ENCODE measurements around the gene CDH10. TPM values are rescaled to one million over a fixed set of nuclear protein-coding genes. Genes with fewer than 3 reads are reported as not detected.

Gene CDH10
- total and polyA plus RNA-seq, 4 donors: 0.09 TPM; not detected in 3

DNA sequence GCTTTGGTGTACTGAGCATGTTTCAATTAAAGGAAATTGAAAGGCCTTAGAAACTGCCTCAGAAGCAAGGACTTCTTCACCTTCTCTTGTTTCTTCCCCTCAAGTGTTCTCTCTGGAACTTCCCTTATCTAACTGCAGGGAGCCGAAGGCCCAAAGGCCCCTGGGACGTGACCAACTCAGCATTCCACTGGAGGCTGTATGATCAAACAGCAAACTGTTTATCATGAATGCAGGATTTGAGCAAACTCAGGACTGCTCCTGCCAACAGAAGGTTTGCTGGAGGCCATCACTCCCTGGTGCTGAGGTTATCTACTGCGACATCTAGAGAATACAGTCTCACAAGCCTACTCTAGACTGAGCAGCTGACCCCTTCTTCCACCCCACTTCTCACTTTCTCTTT lies 4.8 kb upstream of the CDH10 start:
- no peak for DNase-seq (ENCODE audit: low spot score)
- Histone ChIP-seq H3K4me3 (ENCODE audit: low read depth in 1 of 3, low read length in 3 of 3) (no peak overlapping the region), H3K27me3 (ENCODE audit: control insufficient read depth in 4 of 4, insufficient read depth in 4 of 4, low read length in 3 of 4) (peaks cover 0 to 10% (median 0%) of the 10 kb centered on the region in 4 donors), H3K9me3 (ENCODE audit: control insufficient read depth in 4 of 4, low read length in 3 of 4) (no peaks in the 10 kb centered on the region), H3K27ac (ENCODE audit: low read depth in 1 of 2, low read length in 2 of 2) (no peak overlapping the region), H3K36me3 (ENCODE audit: control insufficient read depth in 4 of 4, insufficient read depth in 3 of 4, low read depth in 1 of 4, low read length in 3 of 4) (no peaks in the 10 kb centered on the region), H3K9ac (ENCODE audit: low read depth in 1 of 2, low read length in 2 of 2) (no peak overlapping the region), H3K4me1 (ENCODE audit: control insufficient read depth in 4 of 4, insufficient read depth in 4 of 4, low read length in 3 of 4) (peaks cover 0 to 4% (median 0%) of the 10 kb centered on the region in 4 donors)
- WGBS: 53% methylated on average over 3 of the region's 3 CpGs
- TF ChIP-seq EGR1 (IDR thresholded peaks at IDR 0.05; ENCODE audit: low read depth in 2 of 2) (no peak), RXRA (IDR thresholded peaks at IDR 0.05) (no peak), FOXA2 (IDR thresholded peaks at IDR 0.05) (no peak), ZBTB33 (IDR thresholded peaks at IDR 0.05) (no peak), SP1 (IDR thresholded peaks at IDR 0.05) (no peak), YY1 (IDR thresholded peaks at IDR 0.05) (no peak), JUND (IDR thresholded peaks at IDR 0.05) (no peak), TAF1 (conservative IDR thresholded peaks at IDR 0.05) (no peak), NR2F2 (IDR thresholded peaks at IDR 0.05) (no peak), RAD21 (IDR thresholded peaks at IDR 0.05) (no peak), FOXA1 (IDR thresholded peaks at IDR 0.05) (no peak), GABPA (IDR thresholded peaks at IDR 0.05 in 1 of 2, conservative IDR thresholded peaks at IDR 0.05 in 1 of 2) (no peak)
- TF ChIP-seq, protein P1, sequence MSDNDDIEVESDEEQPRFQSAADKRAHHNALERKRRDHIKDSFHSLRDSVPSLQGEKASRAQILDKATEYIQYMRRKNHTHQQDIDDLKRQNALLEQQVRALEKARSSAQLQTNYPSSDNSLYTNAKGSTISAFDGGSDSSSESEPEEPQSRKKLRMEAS (IDR thresholded peaks at IDR 0.05): no peak

- no peak for DNase-seq (ENCODE audit: low spot score)
- Histone ChIP-seq H3K36me3 (ENCODE audit: control insufficient read depth in 4 of 4, insufficient read depth in 3 of 4, low read depth in 1 of 4, low read length in 3 of 4) (no peaks in the 10 kb centered on the region), H3K27ac (ENCODE audit: low read depth in 1 of 2, low read length in 2 of 2) (no peak overlapping the region), H3K4me1 (ENCODE audit: control insufficient read depth in 4 of 4, insufficient read depth in 4 of 4, low read length in 3 of 4) (peaks cover 0 to 4% (median 0%) of the 10 kb centered on the region in 4 donors), H3K9me3 (ENCODE audit: control insufficient read depth in 4 of 4, low read length in 3 of 4) (no peaks in the 10 kb centered on the region), H3K9ac (ENCODE audit: low read depth in 1 of 2, low read length in 2 of 2) (no peak overlapping the region), H3K4me3 (ENCODE audit: low read depth in 1 of 3, low read length in 3 of 3) (no peak overlapping the region), H3K27me3 (ENCODE audit: control insufficient read depth in 4 of 4, insufficient read depth in 4 of 4, low read length in 3 of 4) (peaks cover 0 to 10% (median 0%) of the 10 kb centered on the region in 4 donors)
- WGBS: 48% methylated on average over 1 of the region's 1 CpG
- TF ChIP-seq GABPA (IDR thresholded peaks at IDR 0.05 in 1 of 2, conservative IDR thresholded peaks at IDR 0.05 in 1 of 2) (no peak), EGR1 (IDR thresholded peaks at IDR 0.05; ENCODE audit: low read depth in 2 of 2) (no peak), RAD21 (IDR thresholded peaks at IDR 0.05) (no peak), REST (IDR thresholded peaks at IDR 0.05) (no peak), HNF4G (IDR thresholded peaks at IDR 0.05) (no peak), NR2F2 (IDR thresholded peaks at IDR 0.05) (no peak), YY1 (IDR thresholded peaks at IDR 0.05) (no peak), SP1 (IDR thresholded peaks at IDR 0.05) (no peak), JUND (IDR thresholded peaks at IDR 0.05) (no peak)
- TF ChIP-seq, protein P2, sequence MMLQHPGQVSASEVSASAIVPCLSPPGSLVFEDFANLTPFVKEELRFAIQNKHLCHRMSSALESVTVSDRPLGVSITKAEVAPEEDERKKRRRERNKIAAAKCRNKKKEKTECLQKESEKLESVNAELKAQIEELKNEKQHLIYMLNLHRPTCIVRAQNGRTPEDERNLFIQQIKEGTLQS (IDR thresholded peaks at IDR 0.05): no peak
- TF ChIP-seq, protein P1 (IDR thresholded peaks at IDR 0.05): no peak
These were observed 2.1 kb upstream of the CDH10 start for GRCh38 chr5:24646915-24647314.
